CD4-positive, alpha-beta memory T cell (primary cell): Measurements from ENCODE around the gene CDH8. TPM values are rescaled to one million over a fixed set of nuclear protein-coding genes. Genes with fewer than 3 reads are reported as not detected.

Experiments used
- CTCF ChIA-PET: fragments of 350-600 bp; sonication (Branson Sonifier 250); formaldehyde crosslinking; loops from one replicate; lab custom pipeline; 2021; ENCODE audit warnings: inconsistent platforms; ENCODE audit not compliant: partially characterized antibody; lab: Charles Lee
- POLR2A ChIA-PET: fragments of 350-600 bp; sonication (Branson Sonifier 250); formaldehyde crosslinking; loops from one replicate; lab custom pipeline; 2021; ENCODE audit not compliant: partially characterized antibody; lab: Charles Lee
- DNase-seq, 5 donors: peaks; one replicate each; pipeline versions ENCODE4 v3.0.0 to v3.0.0-alpha.2; 2020 to 2022; ENCODE audit warnings: mixed read lengths in 1 of 5
- H3K27ac ChIP-seq: one replicate; pipeline ENCODE4 v1.7.0; 2013; ENCODE audit warnings: low read depth, low read length
- H3K27me3 ChIP-seq: 2 replicates; pipeline ENCODE4 v1.7.0; 2013; ENCODE audit warnings: mild to moderate bottlenecking, low read length, moderate library complexity; ENCODE audit not compliant: insufficient read depth
- H3K36me3 ChIP-seq: 2 replicates; pipeline ENCODE4 v1.7.0; 2013; ENCODE audit warnings: mild to moderate bottlenecking, low read length, moderate library complexity; ENCODE audit not compliant: insufficient read depth
- H3K4me1 ChIP-seq: 2 replicates; pipeline ENCODE4 v1.7.0; 2013; ENCODE audit warnings: mild to moderate bottlenecking, low read length, moderate library complexity; ENCODE audit not compliant: insufficient read depth
- H3K4me3 ChIP-seq, 2 donors: one replicate each; pipeline ENCODE4 v1.7.0; 2013; ENCODE audit warnings: low read length in 2 of 2, mild to moderate bottlenecking in 1 of 2
- H3K9me3 ChIP-seq, 2 donors: one replicate each; pipeline ENCODE4 v1.7.0; 2013; ENCODE audit warnings: low read length in 2 of 2, control low read depth in 1 of 2; ENCODE audit not compliant: control insufficient read depth in 1 of 2
- H3K27ac Mint-ChIP-seq, 7 donors: one replicate each; pipeline ENCODE4 v1.8.0; 2020 to 2021; ENCODE audit warnings: mixed read lengths in 7 of 7, mild to moderate bottlenecking in 6 of 7, inconsistent platforms in 3 of 7, moderate library complexity in 3 of 7
- H3K27me3 Mint-ChIP-seq, 2 donors: one replicate each; pipeline ENCODE4 v1.8.0; 2020 to 2021; ENCODE audit warnings: mixed read lengths in 2 of 2
- H3K36me3 Mint-ChIP-seq, 2 donors: one replicate each; pipeline ENCODE4 v1.8.0; 2020 to 2021; ENCODE audit warnings: mixed read lengths in 2 of 2, inconsistent platforms in 1 of 2, mild to moderate bottlenecking in 1 of 2
- H3K4me1 Mint-ChIP-seq, 4 donors: one replicate each; pipeline ENCODE4 v1.8.0; 2020 to 2021; ENCODE audit warnings: mixed read lengths in 4 of 4, mild to moderate bottlenecking in 1 of 4
- H3K4me3 Mint-ChIP-seq, 8 donors: one replicate each; pipeline ENCODE4 v1.8.0; 2020 to 2021; ENCODE audit warnings: mixed read lengths in 8 of 8, mild to moderate bottlenecking in 7 of 8, moderate library complexity in 6 of 8, inconsistent platforms in 3 of 8
- H3K9me3 Mint-ChIP-seq, 8 donors: one replicate each; pipeline ENCODE4 v1.8.0; 2020 to 2021; ENCODE audit warnings: mixed read lengths in 8 of 8, mild to moderate bottlenecking in 5 of 8, inconsistent platforms in 3 of 8, moderate library complexity in 1 of 8
- intact Hi-C: fragments of 100-400 bp; cut with micrococcal nuclease; formaldehyde crosslinking; loops from one replicate; pipeline ENCODE4 v1.15.1; 2023
- polyA plus RNA-seq, 2 donors: library from polyadenylated mRNA; unstranded; fragments of 300-500 nt; fragmentation: Illumina TruSeq; gene quantifications; one replicate each; pipeline ENCODE4 v1.2.3, GENCODE V29; 2021
- total RNA-seq, 2 experiments: library from RNA; stranded (reverse); gene quantifications; one replicate each; pipeline ENCODE4 v1.2.3, GENCODE V29; 2021

Gene CDH8
- total and polyA plus RNA-seq, 4 experiments from 2014 or later: not detected

GRCh38 chr16:61952841-61953240 lies 83.4 kb downstream of the CDH8 start:
- CTCF ChIA-PET: no interaction called here
- no peak overlapping the region for H3K27ac ChIP-seq
- H3K27me3 ChIP-seq: no peaks in the 10 kb centered on the region
- H3K4me1 Mint-ChIP-seq: no peaks in the 10 kb centered on the region
- intact Hi-C loops: no loop called here
- no peak overlapping the region for H3K4me3 ChIP-seq
- H3K36me3 Mint-ChIP-seq: no peaks in the 10 kb centered on the region
- POLR2A ChIA-PET: no interaction called here
- H3K36me3 ChIP-seq: no peaks in the 10 kb centered on the region
- peaks cover 3 to 33% (median 16%) of the 10 kb centered on the region in 8 donors for H3K9me3 Mint-ChIP-seq
- H3K4me3 Mint-ChIP-seq: no peak overlapping the region
- no peaks in the 10 kb centered on the region for H3K4me1 ChIP-seq
- no peak overlapping the region for H3K27ac Mint-ChIP-seq
- H3K9me3 ChIP-seq: no peaks in the 10 kb centered on the region
- no peaks in the 10 kb centered on the region for H3K27me3 Mint-ChIP-seq
- DNase-seq: no peak

GRCh38 chr16:61948414-61948813 lies 87.8 kb downstream of the CDH8 start:
- Histone ChIP-seq H3K9me3 (no peaks in the 10 kb centered on the region), H3K27ac (no peak overlapping the region), H3K27me3 (no peaks in the 10 kb centered on the region), H3K4me1 (no peaks in the 10 kb centered on the region), H3K4me3 (no peak overlapping the region), H3K36me3 (no peaks in the 10 kb centered on the region)
- POLR2A ChIA-PET: no interaction called here
- H3K4me1 Mint-ChIP-seq: no peaks in the 10 kb centered on the region
- CTCF ChIA-PET: no interaction called here
- no peaks in the 10 kb centered on the region for H3K27me3 Mint-ChIP-seq
- intact Hi-C loops: no loop called here
- H3K36me3 Mint-ChIP-seq: no peaks in the 10 kb centered on the region
- H3K9me3 Mint-ChIP-seq: peaks cover 4 to 46% (median 24%) of the 10 kb centered on the region in 8 donors
- H3K4me3 Mint-ChIP-seq: no peak overlapping the region
- no peak for DNase-seq
- H3K27ac Mint-ChIP-seq: no peak overlapping the region

GRCh38 chr16:61946019-61946418 lies 90.2 kb downstream of the CDH8 start:
- intact Hi-C loops: no loop called here
- Histone ChIP-seq H3K27ac (no peak overlapping the region), H3K27me3 (no peaks in the 10 kb centered on the region), H3K4me1 (no peaks in the 10 kb centered on the region), H3K9me3 (no peaks in the 10 kb centered on the region), H3K36me3 (no peaks in the 10 kb centered on the region), H3K4me3 (no peak overlapping the region)
- H3K27me3 Mint-ChIP-seq: no peaks in the 10 kb centered on the region
- H3K4me1 Mint-ChIP-seq: no peaks in the 10 kb centered on the region
- ChIA-PET CTCF (no interaction called here), POLR2A (no interaction called here)
- no peak for DNase-seq
- H3K27ac Mint-ChIP-seq: no peak overlapping the region
- H3K9me3 Mint-ChIP-seq: peaks cover 3 to 45% (median 24%) of the 10 kb centered on the region in 8 donors
- H3K36me3 Mint-ChIP-seq: no peaks in the 10 kb centered on the region
- no peak overlapping the region for H3K4me3 Mint-ChIP-seq

GRCh38 chr16:61945511-61945910 lies 90.7 kb downstream of the CDH8 start:
- Mint-ChIP-seq H3K4me1 (no peaks in the 10 kb centered on the region), H3K27ac (no peak overlapping the region), H3K27me3 (no peaks in the 10 kb centered on the region), H3K9me3 (peaks cover 3 to 39% (median 24%) of the 10 kb centered on the region in 8 donors), H3K36me3 (no peaks in the 10 kb centered on the region), H3K4me3 (no peak overlapping the region)
- H3K9me3 ChIP-seq: no peaks in the 10 kb centered on the region
- DNase-seq: no peak
- ChIA-PET POLR2A (no interaction called here), CTCF (no interaction called here)
- no peak overlapping the region for H3K4me3 ChIP-seq
- H3K27ac ChIP-seq: no peak overlapping the region
- no peaks in the 10 kb centered on the region for H3K4me1 ChIP-seq
- intact Hi-C loops: no loop called here
- H3K27me3 ChIP-seq: no peaks in the 10 kb centered on the region
- no peaks in the 10 kb centered on the region for H3K36me3 ChIP-seq

DNA sequence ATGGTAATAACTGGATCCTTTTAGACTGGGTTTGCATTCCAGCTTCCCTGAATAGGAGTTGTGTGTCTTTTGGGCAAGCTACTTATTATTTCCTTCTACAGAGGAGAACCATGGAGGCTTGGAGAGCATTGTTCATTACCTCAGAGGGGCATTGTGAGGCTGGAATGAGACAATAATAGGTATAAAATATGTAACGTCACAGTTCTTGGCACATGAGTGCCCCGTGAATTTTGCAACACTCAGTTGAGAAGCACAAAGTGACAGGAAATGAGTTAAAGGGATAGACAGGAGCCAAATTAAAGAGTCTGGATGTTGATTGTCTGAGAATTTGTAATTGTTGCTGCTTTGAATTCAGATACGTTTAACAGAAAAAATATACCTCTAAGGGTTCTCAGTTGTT lies 92.2 kb downstream of the CDH8 start:
- Histone ChIP-seq H3K4me3 (no peak overlapping the region), H3K36me3 (no peaks in the 10 kb centered on the region), H3K4me1 (no peaks in the 10 kb centered on the region), H3K27me3 (no peaks in the 10 kb centered on the region), H3K9me3 (no peaks in the 10 kb centered on the region), H3K27ac (no peak overlapping the region)
- Mint-ChIP-seq H3K9me3 (peaks cover 3 to 41% (median 24%) of the 10 kb centered on the region in 8 donors), H3K4me3 (no peak overlapping the region), H3K36me3 (no peaks in the 10 kb centered on the region), H3K4me1 (no peaks in the 10 kb centered on the region), H3K27ac (no peak overlapping the region), H3K27me3 (no peaks in the 10 kb centered on the region)
- ChIA-PET POLR2A (no interaction called here), CTCF (no interaction called here)
- intact Hi-C loops: no loop called here
- no peak for DNase-seq

GRCh38 chr16:61940611-61941010 lies 95.6 kb downstream of the CDH8 start:
- Mint-ChIP-seq H3K4me3 (no peak overlapping the region), H3K9me3 (peaks cover 4 to 43% (median 17%) of the 10 kb centered on the region in 8 donors), H3K4me1 (no peaks in the 10 kb centered on the region), H3K27ac (no peak overlapping the region), H3K27me3 (no peaks in the 10 kb centered on the region), H3K36me3 (no peaks in the 10 kb centered on the region)
- intact Hi-C loops: no loop called here
- no peaks in the 10 kb centered on the region for H3K36me3 ChIP-seq
- POLR2A ChIA-PET: no interaction called here
- no peak overlapping the region for H3K4me3 ChIP-seq
- no peaks in the 10 kb centered on the region for H3K9me3 ChIP-seq
- H3K4me1 ChIP-seq: no peaks in the 10 kb centered on the region
- CTCF ChIA-PET: no interaction called here
- no peaks in the 10 kb centered on the region for H3K27me3 ChIP-seq
- DNase-seq: no peak
- no peak overlapping the region for H3K27ac ChIP-seq

DNA sequence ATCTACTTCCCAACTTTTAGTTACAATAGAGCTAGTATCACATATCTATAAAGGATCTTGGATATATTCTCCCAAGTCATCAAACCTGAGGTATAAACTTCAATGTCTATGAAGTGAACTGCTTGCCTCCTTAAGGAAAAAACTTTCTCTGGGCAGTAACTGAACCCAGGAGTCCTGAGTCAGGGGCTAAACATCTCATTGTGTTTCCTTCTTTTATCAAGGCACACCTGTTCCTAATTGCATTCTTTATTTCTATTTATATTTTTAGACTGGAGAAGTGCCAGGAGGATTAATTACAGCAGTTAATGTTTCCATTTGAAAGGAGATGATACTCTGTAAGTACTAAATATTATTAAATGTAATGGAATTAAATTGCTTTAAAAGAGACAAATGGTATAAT lies 98.6 kb downstream of the CDH8 start:
- DNase-seq: no peak
- H3K4me1 ChIP-seq: no peaks in the 10 kb centered on the region
- H3K36me3 ChIP-seq: no peaks in the 10 kb centered on the region
- no peaks in the 10 kb centered on the region for H3K27me3 ChIP-seq
- ChIA-PET POLR2A (no interaction called here), CTCF (no interaction called here)
- Mint-ChIP-seq H3K4me1 (no peaks in the 10 kb centered on the region), H3K27ac (no peak overlapping the region), H3K9me3 (peaks cover 6 to 31% (median 16%) of the 10 kb centered on the region in 8 donors), H3K27me3 (no peaks in the 10 kb centered on the region), H3K36me3 (no peaks in the 10 kb centered on the region), H3K4me3 (no peak overlapping the region)
- no peaks in the 10 kb centered on the region for H3K9me3 ChIP-seq
- intact Hi-C loops: no loop called here
- H3K4me3 ChIP-seq: no peak overlapping the region
- H3K27ac ChIP-seq: no peak overlapping the region

GRCh38 chr16:61936522-61936921 lies 99.7 kb downstream of the CDH8 start:
- intact Hi-C loops: no loop called here
- H3K9me3 Mint-ChIP-seq: peaks cover 6 to 25% (median 13%) of the 10 kb centered on the region in 8 donors
- no peak for DNase-seq

More at GRCh38 chr16:61936522-61936921, 99.7 kb downstream of the CDH8 start:
- Mint-ChIP-seq H3K27ac (no peak overlapping the region), H3K4me1 (no peaks in the 10 kb centered on the region), H3K36me3 (no peaks in the 10 kb centered on the region), H3K27me3 (no peaks in the 10 kb centered on the region), H3K4me3 (no peak overlapping the region)
- ChIA-PET CTCF (no interaction called here), POLR2A (no interaction called here)
- H3K9me3 ChIP-seq: no peaks in the 10 kb centered on the region
- H3K36me3 ChIP-seq: no peaks in the 10 kb centered on the region
- H3K27me3 ChIP-seq: no peaks in the 10 kb centered on the region
- H3K4me3 ChIP-seq: no peak overlapping the region
- no peaks in the 10 kb centered on the region for H3K4me1 ChIP-seq
- H3K27ac ChIP-seq: no peak overlapping the region
